OCI-LY3 (cell line): Measurements from ENCODE around the gene DYNLT1.

Experiments
- H2AFZ ChIP-seq: fragments of 200-600, 300-600 bp; shearing (Covaris generic); 2 replicates; pipeline ENCODE4 v1.6.0; 2014; ENCODE audit warnings: antibody characterized with exemption, low read depth, low read length
- H3K27ac ChIP-seq: fragments of 200-600, 300-600 bp; sonication (generic); 2 replicates; pipeline ENCODE4 v1.5.1; 2014; ENCODE audit warnings: mild to moderate bottlenecking, low read length, moderate library complexity, mixed read lengths
- H3K27me3 ChIP-seq: fragments of 200-600, 300-600 bp; sonication (generic); 2 replicates; pipeline ENCODE4 v1.6.1; 2014; ENCODE audit warnings: low read depth, low read length, mixed read lengths
- H3K36me3 ChIP-seq: fragments of 200-600, 300-600 bp; sonication (generic); replicated peaks from 2 replicates; pipeline ENCODE3; 2014; ENCODE audit warnings: low read depth, low read length, mixed read lengths
- H3K4me1 ChIP-seq: fragments of 300-600, 200-600 bp; sonication (generic); 2 replicates; pipeline ENCODE4 v1.6.1; 2014; ENCODE audit warnings: low read length, mixed read lengths
- H3K4me2 ChIP-seq: fragments of 200-600, 300-600 bp; sonication (generic); 2 replicates; pipeline ENCODE4 v1.6.1; 2014; ENCODE audit warnings: low read length, mixed read lengths
- H3K4me3 ChIP-seq: fragments of 300-600, 200-600 bp; sonication (generic); 2 replicates; pipeline ENCODE4 v1.5.1; 2014; ENCODE audit warnings: antibody characterized with exemption, mild to moderate bottlenecking, low read length, moderate library complexity
- H3K79me2 ChIP-seq: fragments of 300-600, 200-600 bp; shearing (Covaris generic); 2 replicates; pipeline ENCODE4 v1.6.1; 2014; ENCODE audit warnings: mild to moderate bottlenecking, low read length, mixed read lengths
- H3K9ac ChIP-seq: fragments of 300-600, 200-600 bp; shearing (Covaris generic); 2 replicates; pipeline ENCODE4 v1.6.0; 2014; ENCODE audit warnings: mild to moderate bottlenecking, low read length, moderate library complexity
- H3K9me3 ChIP-seq: fragments of 200-600, 300-600 bp; shearing (Covaris generic); 2 replicates; pipeline ENCODE4 v1.6.1; 2014; ENCODE audit warnings: low read length, mixed read lengths; ENCODE audit not compliant: insufficient read depth
- H4K20me1 ChIP-seq: fragments of 200-600, 300-600 bp; sonication (generic); 2 replicates; pipeline ENCODE4 v1.6.1; 2016; ENCODE audit warnings: low read length, mixed read lengths; ENCODE audit not compliant: insufficient read depth
- CTCF ChIP-seq: fragments of 200-600, 300-600 bp; sonication (generic); IDR thresholded peaks from 2 replicates; pipeline ENCODE4 v1.5.1; 2014; ENCODE audit warnings: antibody characterized with exemption, low read length, low read depth
- EZH2phosphoT487 ChIP-seq: fragments of 200-600 bp; shearing (Covaris generic); IDR thresholded peaks from 2 replicates; pipeline ENCODE4 v1.6.1; 2018; ENCODE audit warnings: antibody characterized with exemption, mixed run types, low read depth

Gene DYNLT1

GRCh38 chr6:158591810-158592209 lies 52.7 kb downstream of the DYNLT1 start:
- H3K9ac ChIP-seq = no peak overlapping the region
- no peaks in the 10 kb centered on the region for H3K9me3 ChIP-seq
- TF ChIP-seq CTCF (no peak), EZH2phosphoT487 (no peak)
- peaks cover 27% of the 10 kb centered on the region for H3K36me3 ChIP-seq
- H3K4me2 ChIP-seq = no peak overlapping the region
- no peak overlapping the region for H3K27ac ChIP-seq
- no peaks in the 10 kb centered on the region for H3K27me3 ChIP-seq
- peaks cover 6% of the 10 kb centered on the region for H3K4me1 ChIP-seq
- H4K20me1 ChIP-seq = no peaks in the 10 kb centered on the region; the same call in 1 of the 2 replicates
- H3K79me2 ChIP-seq = no peaks in the 10 kb centered on the region
- H3K4me3 ChIP-seq = no peak overlapping the region
- no peak overlapping the region for H2AFZ ChIP-seq

- TF ChIP-seq EZH2phosphoT487 = no peak
- TF ChIP-seq CTCF = no peak
- no peak overlapping the region for H3K9ac ChIP-seq
- H3K79me2 ChIP-seq = no peaks in the 10 kb centered on the region
- peaks cover 5% of the 10 kb centered on the region; the same call in 1 of the 2 replicates for H3K4me1 ChIP-seq
- no peaks in the 10 kb centered on the region for H3K9me3 ChIP-seq
- H3K27me3 ChIP-seq = no peaks in the 10 kb centered on the region
- no peak overlapping the region for H3K27ac ChIP-seq
- peaks cover 31% of the 10 kb centered on the region for H3K36me3 ChIP-seq
- H3K4me3 ChIP-seq = no peak overlapping the region
- H2AFZ ChIP-seq = no peak overlapping the region
- no peak overlapping the region for H3K4me2 ChIP-seq
- no peaks in the 10 kb centered on the region; the same call in 1 of the 2 replicates for H4K20me1 ChIP-seq
These were observed 53.3 kb downstream of the DYNLT1 start for GRCh38 chr6:158591134-158591809.

- Histone ChIP-seq H4K20me1 (no peaks in the 10 kb centered on the region; the same call in 1 of the 2 replicates), H3K4me1 (peaks cover 5% of the 10 kb centered on the region; the same call in 1 of the 2 replicates), H3K4me3 (no peak overlapping the region), H3K9ac (no peak overlapping the region), H3K27ac (no peak overlapping the region), H2AFZ (no peak overlapping the region), H3K9me3 (no peaks in the 10 kb centered on the region), H3K36me3 (peaks cover 37% of the 10 kb centered on the region), H3K4me2 (no peak overlapping the region), H3K79me2 (no peaks in the 10 kb centered on the region), H3K27me3 (no peaks in the 10 kb centered on the region)
- TF ChIP-seq EZH2phosphoT487 (no peak), CTCF (no peak)
These were observed 55.2 kb downstream of the DYNLT1 start for GRCh38 chr6:158589366-158589765.

GRCh38 chr6:158586652-158587051 lies 57.9 kb downstream of the DYNLT1 start:
- H3K4me3 ChIP-seq = no peak overlapping the region
- no peaks in the 10 kb centered on the region for H3K9me3 ChIP-seq
- no peaks in the 10 kb centered on the region; the same call in 1 of the 2 replicates for H4K20me1 ChIP-seq
- no peak overlapping the region for H3K9ac ChIP-seq
- TF ChIP-seq EZH2phosphoT487 = no peak
- no peak for TF ChIP-seq CTCF
- no peaks in the 10 kb centered on the region for H3K27me3 ChIP-seq
- H3K79me2 ChIP-seq = no peaks in the 10 kb centered on the region
- no peak overlapping the region for H2AFZ ChIP-seq
- peaks cover 28% of the 10 kb centered on the region for H3K36me3 ChIP-seq
- no peak overlapping the region for H3K27ac ChIP-seq
- H3K4me1 ChIP-seq = peaks cover 5% of the 10 kb centered on the region; the same call in 1 of the 2 replicates
- H3K4me2 ChIP-seq = no peak overlapping the region
